K562 (cell line): ENCODE measurements around the gene TRMU. TPM values are rescaled to one million over a fixed set of nuclear protein-coding genes. Genes with fewer than 3 reads are reported as not detected.

Experiments
- CTBP1 ChIP-seq: fragments of 450-650 bp; IDR thresholded peaks from 2 replicates; pipeline ENCODE4 v1.6.1; 2016; ENCODE audit warnings: borderline replicate concordance
- IFI16 ChIP-seq: fragments of 250-450 bp; sonication (Bioruptor Pico); IDR thresholded peaks from 2 replicates; pipeline ENCODE4 v2.1.2; 2022; ENCODE audit warnings: mild to moderate bottlenecking, inconsistent platforms
- JUND ChIP-seq, 2 experiments: IDR thresholded peaks; 2 replicates in 1 of 2; 3 replicates in 1 of 2; pipeline ENCODE4 v1.6.1; 2011; ENCODE audit warnings: borderline replicate concordance in 2 of 2, low read depth in 2 of 2, low read length in 2 of 2, improper control_type of control experiment in 1 of 2, missing biosample characterization in 1 of 2, missing genetic modification characterization in 1 of 2, missing genetic modification reagents in 1 of 2
- MTA1 ChIP-seq: fragments of 450-650 bp; IDR thresholded peaks from 2 replicates; pipeline ENCODE4 v1.6.1; 2017; ENCODE audit warnings: borderline replicate concordance
- NFIC ChIP-seq: fragments of 450-650 bp; IDR thresholded peaks from 2 replicates; pipeline ENCODE4 v1.6.1; 2017; ENCODE audit warnings: mild to moderate bottlenecking, inconsistent platforms
- RAD21 ChIP-seq, 2 experiments: fragments of 250-450 bp in 1 of 2; fragments of 450-650 bp in 1 of 2; sonication (Bioruptor Pico) in 1 of 2; formaldehyde crosslinking in 1 of 2; IDR thresholded peaks in 1 of 2; conservative IDR thresholded peaks in 1 of 2; 2 replicates each; pipeline versions ENCODE4 v1.4.0 to v1.8.0; 2020 to 2022; ENCODE audit warnings: mild to moderate bottlenecking in 2 of 2, moderate library complexity in 1 of 2
- SMC3 ChIP-seq: conservative IDR thresholded peaks from 2 replicates; pipeline ENCODE4 v1.6.1; 2011; ENCODE audit warnings: low read depth, low read length, improper control_type of control experiment; ENCODE audit not compliant: insufficient read depth
- XRCC5 ChIP-seq: fragments of 200-400 bp; formaldehyde crosslinking; IDR thresholded peaks from 2 replicates; pipeline ENCODE4 v1.6.1; 2017; ENCODE audit warnings: low read depth, mild to moderate bottlenecking, low read length
- polyA plus RNA-seq, 8 experiments: library from polyadenylated mRNA; depleted of rRNA in 4 of 8; stranded (reverse) in 5 of 8; unstranded in 3 of 8; fragments of >200 nt; fragmentation: Nextera tagmentation in 2 of 8; fragmentation: Illumina TruSeq in 1 of 8; extraction: Ambion mirVana in 2 of 8; extraction: Trizol in 1 of 8; gene quantifications; 2 replicates each; pipeline versions ENCODE4 v1.2.1 to v1.2.3, GENCODE V29; 2011 to 2014; ENCODE audit warnings: inconsistent platforms in 1 of 8, missing spikeins in 1 of 8
- total RNA-seq, 7 experiments: library from RNA; depleted of rRNA in 6 of 7; stranded (reverse); fragments of >200 nt in 6 of 7; fragmentation: Illumina TruSeq in 2 of 7; extraction: Trizol in 2 of 7; gene quantifications; 2 replicates each; pipeline versions ENCODE4 v1.2.1 to v1.2.3, GENCODE V29; 2011 to 2021; ENCODE audit warnings: low replicate concordance in 1 of 7
- TF ChIP-seq, protein P1 (sequence below), 2 experiments: fragments of 450-650 bp; formaldehyde crosslinking in 1 of 2; IDR thresholded peaks; 2 replicates each; pipeline versions ENCODE4 v1.4.0 to v1.6.1; 2014 to 2020; ENCODE audit warnings: mild to moderate bottlenecking in 2 of 2, borderline replicate concordance in 1 of 2, low read depth in 1 of 2
- TF ChIP-seq, protein P2 (sequence below), 3 experiments: IDR thresholded peaks in 2 of 3; conservative IDR thresholded peaks in 1 of 3; 2 replicates each; pipeline ENCODE4 v1.5.1; 2011 to 2012; ENCODE audit warnings: low read length in 3 of 3, mild to moderate bottlenecking in 3 of 3, control low read depth in 2 of 3, improper control_type of control experiment in 1 of 3, inconsistent platforms in 1 of 3, low read depth in 1 of 3, mixed read lengths in 1 of 3, moderate library complexity in 1 of 3; ENCODE audit not compliant: insufficient read depth in 2 of 3

The TRMU gene
- total and polyA plus RNA-seq, 9 of the 15 experiments (the other 6 are each of a cell fraction or from before 2014, with no cell fraction given) = 2.3 to 49.9 (median 35.3) TPM

DNA sequence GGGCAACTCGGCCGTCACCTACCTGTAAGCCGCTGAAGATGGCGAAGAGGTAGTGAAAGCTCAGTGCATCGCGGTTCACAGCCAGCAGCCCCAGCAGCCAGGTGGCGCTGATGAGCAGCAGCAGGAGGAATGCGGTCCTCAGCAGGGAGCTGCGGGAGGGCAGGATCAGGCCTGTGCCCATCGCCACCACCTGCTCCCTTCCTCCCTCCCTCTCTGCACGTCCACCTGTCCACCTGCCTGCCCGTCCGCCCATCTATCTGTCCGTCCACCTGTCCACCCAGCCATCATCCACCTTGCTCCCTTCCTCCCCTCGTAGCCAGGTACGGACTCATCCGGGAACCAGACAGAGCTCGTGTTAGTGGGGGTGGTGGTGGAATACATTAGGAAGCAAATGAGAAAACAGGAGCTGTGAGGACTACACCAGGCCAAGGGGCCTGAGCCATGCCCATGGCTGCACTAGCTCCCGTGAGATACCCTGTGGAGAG lies 32.2 kb downstream of the TRMU start (continued):
- TF ChIP-seq, protein P1, sequence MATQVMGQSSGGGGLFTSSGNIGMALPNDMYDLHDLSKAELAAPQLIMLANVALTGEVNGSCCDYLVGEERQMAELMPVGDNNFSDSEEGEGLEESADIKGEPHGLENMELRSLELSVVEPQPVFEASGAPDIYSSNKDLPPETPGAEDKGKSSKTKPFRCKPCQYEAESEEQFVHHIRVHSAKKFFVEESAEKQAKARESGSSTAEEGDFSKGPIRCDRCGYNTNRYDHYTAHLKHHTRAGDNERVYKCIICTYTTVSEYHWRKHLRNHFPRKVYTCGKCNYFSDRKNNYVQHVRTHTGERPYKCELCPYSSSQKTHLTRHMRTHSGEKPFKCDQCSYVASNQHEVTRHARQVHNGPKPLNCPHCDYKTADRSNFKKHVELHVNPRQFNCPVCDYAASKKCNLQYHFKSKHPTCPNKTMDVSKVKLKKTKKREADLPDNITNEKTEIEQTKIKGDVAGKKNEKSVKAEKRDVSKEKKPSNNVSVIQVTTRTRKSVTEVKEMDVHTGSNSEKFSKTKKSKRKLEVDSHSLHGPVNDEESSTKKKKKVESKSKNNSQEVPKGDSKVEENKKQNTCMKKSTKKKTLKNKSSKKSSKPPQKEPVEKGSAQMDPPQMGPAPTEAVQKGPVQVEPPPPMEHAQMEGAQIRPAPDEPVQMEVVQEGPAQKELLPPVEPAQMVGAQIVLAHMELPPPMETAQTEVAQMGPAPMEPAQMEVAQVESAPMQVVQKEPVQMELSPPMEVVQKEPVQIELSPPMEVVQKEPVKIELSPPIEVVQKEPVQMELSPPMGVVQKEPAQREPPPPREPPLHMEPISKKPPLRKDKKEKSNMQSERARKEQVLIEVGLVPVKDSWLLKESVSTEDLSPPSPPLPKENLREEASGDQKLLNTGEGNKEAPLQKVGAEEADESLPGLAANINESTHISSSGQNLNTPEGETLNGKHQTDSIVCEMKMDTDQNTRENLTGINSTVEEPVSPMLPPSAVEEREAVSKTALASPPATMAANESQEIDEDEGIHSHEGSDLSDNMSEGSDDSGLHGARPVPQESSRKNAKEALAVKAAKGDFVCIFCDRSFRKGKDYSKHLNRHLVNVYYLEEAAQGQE (IDR thresholded peaks at IDR 0.05; ENCODE audit: borderline replicate concordance) = peak; percentile 62; the same call in 1 of the 2 replicates
- TF ChIP-seq, protein P1 (CRISPR knock-in tag; IDR thresholded peaks at IDR 0.05; ENCODE audit: low read depth) = no peak
- peak; percentile 26; the same call in 1 of the 2 replicates for TF ChIP-seq CTBP1
- no peak for TF ChIP-seq MTA1
- no peak for TF ChIP-seq NFIC
- no peak for TF ChIP-seq IFI16
- TF ChIP-seq JUND (IDR thresholded peaks at IDR 0.05; ENCODE audit: borderline replicate concordance, low read depth, low read length) = 0 out of 2 replicates have a peak, but pooled peaks have one; percentile 14
- no peak for TF ChIP-seq JUND (tag; IDR thresholded peaks at IDR 0.05; ENCODE audit: borderline replicate concordance, low read depth, low read length)
- TF ChIP-seq, protein P2, sequence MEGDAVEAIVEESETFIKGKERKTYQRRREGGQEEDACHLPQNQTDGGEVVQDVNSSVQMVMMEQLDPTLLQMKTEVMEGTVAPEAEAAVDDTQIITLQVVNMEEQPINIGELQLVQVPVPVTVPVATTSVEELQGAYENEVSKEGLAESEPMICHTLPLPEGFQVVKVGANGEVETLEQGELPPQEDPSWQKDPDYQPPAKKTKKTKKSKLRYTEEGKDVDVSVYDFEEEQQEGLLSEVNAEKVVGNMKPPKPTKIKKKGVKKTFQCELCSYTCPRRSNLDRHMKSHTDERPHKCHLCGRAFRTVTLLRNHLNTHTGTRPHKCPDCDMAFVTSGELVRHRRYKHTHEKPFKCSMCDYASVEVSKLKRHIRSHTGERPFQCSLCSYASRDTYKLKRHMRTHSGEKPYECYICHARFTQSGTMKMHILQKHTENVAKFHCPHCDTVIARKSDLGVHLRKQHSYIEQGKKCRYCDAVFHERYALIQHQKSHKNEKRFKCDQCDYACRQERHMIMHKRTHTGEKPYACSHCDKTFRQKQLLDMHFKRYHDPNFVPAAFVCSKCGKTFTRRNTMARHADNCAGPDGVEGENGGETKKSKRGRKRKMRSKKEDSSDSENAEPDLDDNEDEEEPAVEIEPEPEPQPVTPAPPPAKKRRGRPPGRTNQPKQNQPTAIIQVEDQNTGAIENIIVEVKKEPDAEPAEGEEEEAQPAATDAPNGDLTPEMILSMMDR (IDR thresholded peaks at IDR 0.05 in 2 of 3, conservative IDR thresholded peaks at IDR 0.05 in 1 of 3; ENCODE audit: insufficient read depth in 2 of 3, low read depth in 1 of 3, low read length in 3 of 3) = peak; percentile 78 to 85 (median 81)
- peak; percentile 77 for TF ChIP-seq SMC3
- peak; percentile 46 to 78 for TF ChIP-seq RAD21 (CRISPR knock-in tag; conservative IDR thresholded peaks at IDR 0.05 in 1 of 2, IDR thresholded peaks at IDR 0.05 in 1 of 2)
- TF ChIP-seq XRCC5 = peak; percentile 39; the same call in 1 of the 2 replicates
